ENCODE measurements around the gene RASA3. TPM values are rescaled to one million over a fixed set of nuclear protein-coding genes. Genes with fewer than 3 reads are reported as not detected.

Gene RASA3
- total and polyA plus RNA-seq, 9 of the 15 experiments (the other 6 are each of a cell fraction or from before 2014, with no cell fraction given), result 0.72 to 25.3 (median 14.4) TPM

DNA sequence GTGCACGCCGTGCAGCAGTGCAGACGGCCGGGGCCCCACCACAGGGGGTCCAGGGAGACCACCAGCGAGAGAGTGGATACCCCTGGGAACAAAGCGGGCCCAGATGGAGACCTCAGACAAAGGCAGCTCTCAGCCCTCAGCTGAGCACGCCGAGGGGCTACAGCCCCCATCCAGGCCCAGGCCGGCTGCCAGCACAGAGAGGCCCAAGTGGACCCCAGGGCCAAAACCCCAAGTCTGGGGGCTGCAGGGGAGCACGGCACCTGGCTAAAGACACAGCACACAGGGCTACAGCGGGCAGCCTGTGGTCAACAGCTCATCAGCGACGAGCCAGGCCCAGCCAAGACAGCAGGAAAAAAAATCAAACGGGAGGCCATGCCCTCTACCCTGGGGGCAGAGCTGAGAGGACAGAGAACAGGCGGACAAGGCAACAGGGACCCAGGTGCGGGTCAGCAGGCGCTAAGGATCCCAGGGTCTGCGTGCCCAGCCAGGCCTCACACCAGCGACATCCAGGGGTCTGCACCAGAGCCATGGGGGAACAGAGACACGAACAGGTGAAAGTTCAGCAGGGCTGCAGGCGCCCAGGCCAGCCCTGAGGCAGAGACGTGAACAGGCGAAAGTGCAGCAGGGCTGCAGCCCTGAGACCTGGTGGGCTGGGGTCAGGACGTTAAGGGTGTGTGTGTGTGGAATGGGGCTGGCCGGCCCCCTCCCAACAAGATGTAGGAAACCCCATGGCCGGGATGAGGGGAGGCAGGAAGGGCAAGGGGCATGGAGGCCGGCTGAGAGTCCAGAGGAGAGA lies 34.3 kb downstream of the RASA3 start (continued):
- TF ChIP-seq KLF1 (tag; IDR thresholded peaks at IDR 0.05) (no peak), LARP7 (IDR thresholded peaks at IDR 0.05) (no peak), SAFB (IDR thresholded peaks at IDR 0.05; ENCODE audit: borderline replicate concordance, low read depth, low read length) (no peak), TRIM24 (IDR thresholded peaks at IDR 0.05) (no peak), NR2C2 (CRISPR knock-in tag; IDR thresholded peaks at IDR 0.05) (no peak), NR2C2 (tag; IDR thresholded peaks at IDR 0.05) (no peak)

DNA sequence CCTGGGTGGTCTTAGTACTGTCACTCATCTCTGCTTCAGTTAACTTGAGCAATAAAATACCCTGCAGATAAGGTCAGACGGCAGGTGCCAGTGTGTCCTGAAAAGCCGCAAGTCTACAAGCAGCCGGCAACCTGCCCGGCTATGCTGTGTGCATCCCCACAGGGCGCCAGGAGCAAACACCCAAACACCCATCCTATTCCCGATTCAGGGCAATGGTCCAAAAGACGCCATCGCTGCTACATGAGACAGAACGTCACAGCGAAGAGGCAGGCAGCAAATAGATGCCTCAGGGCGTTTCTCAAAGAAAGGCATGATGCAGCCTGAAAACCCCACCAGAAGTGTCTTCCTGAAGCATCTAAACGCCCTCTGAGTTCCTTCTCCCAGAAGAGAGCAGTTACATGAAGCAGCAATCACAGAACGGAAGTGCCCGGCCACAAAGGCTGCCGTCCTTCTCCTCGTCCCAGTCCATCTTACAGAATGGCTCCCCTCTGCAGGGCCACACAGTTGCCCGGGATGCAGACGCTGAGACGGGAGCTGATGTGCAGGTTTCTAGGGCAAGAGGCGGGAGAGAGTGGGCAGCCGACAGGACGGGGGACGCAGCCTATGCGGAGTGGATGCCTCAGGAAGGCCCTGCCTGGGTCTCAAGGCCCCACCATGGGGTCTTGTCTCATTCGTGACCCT lies 35.1 kb downstream of the RASA3 start:
- no peaks in the 10 kb centered on the region for H4K20me1 ChIP-seq (replicated peaks; ENCODE audit: control insufficient read depth, insufficient read depth, low read length)
- FAIRE-seq (no peak), DNase-seq (ENCODE audit: extremely low read depth in 1 of 4, low spot score in 3 of 4) (no peak), ATAC-seq (no peak)
- no peaks in the 10 kb centered on the region for H3K36me3 ChIP-seq (ENCODE audit: control insufficient read depth, insufficient read depth, low read length)
- H3K9me1 ChIP-seq (ENCODE audit: control insufficient read depth, insufficient read depth, low read length), result no peaks in the 10 kb centered on the region
- WGBS (ENCODE audit: insufficient coverage, low coverage, missing lambda C conversion rate), result 95% methylated on average over 18 of the region's 25 CpGs
- CTCF ChIA-PET (ENCODE audit: low intra/inter-chr PET ratio), result no interaction called here
- no peak overlapping the region for H2AFZ ChIP-seq (ENCODE audit: low read depth, low read length)
- no peaks in the 10 kb centered on the region for H3K9me3 ChIP-seq (replicated peaks; ENCODE audit: control insufficient read depth, insufficient read depth, low read depth, low read length)
- TF ChIP-seq, protein P1, sequence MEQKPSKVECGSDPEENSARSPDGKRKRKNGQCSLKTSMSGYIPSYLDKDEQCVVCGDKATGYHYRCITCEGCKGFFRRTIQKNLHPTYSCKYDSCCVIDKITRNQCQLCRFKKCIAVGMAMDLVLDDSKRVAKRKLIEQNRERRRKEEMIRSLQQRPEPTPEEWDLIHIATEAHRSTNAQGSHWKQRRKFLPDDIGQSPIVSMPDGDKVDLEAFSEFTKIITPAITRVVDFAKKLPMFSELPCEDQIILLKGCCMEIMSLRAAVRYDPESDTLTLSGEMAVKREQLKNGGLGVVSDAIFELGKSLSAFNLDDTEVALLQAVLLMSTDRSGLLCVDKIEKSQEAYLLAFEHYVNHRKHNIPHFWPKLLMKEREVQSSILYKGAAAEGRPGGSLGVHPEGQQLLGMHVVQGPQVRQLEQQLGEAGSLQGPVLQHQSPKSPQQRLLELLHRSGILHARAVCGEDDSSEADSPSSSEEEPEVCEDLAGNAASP (IDR thresholded peaks at IDR 0.05), result no peak
- TF ChIP-seq TGIF2 (CRISPR knock-in tag; IDR thresholded peaks at IDR 0.05) (no peak), KDM2B (CRISPR knock-in tag; IDR thresholded peaks at IDR 0.05) (no peak), CBFA2T3 (IDR thresholded peaks at IDR 0.05) (no peak), CBX5 (IDR thresholded peaks at IDR 0.05; ENCODE audit: borderline replicate concordance, low read depth) (no peak), KAT7 (CRISPR knock-in tag; IDR thresholded peaks at IDR 0.05; ENCODE audit: borderline replicate concordance) (no peak), NCOA1 (IDR thresholded peaks at IDR 0.05; ENCODE audit: low read depth) (no peak)
- TF ChIP-seq, protein P2, sequence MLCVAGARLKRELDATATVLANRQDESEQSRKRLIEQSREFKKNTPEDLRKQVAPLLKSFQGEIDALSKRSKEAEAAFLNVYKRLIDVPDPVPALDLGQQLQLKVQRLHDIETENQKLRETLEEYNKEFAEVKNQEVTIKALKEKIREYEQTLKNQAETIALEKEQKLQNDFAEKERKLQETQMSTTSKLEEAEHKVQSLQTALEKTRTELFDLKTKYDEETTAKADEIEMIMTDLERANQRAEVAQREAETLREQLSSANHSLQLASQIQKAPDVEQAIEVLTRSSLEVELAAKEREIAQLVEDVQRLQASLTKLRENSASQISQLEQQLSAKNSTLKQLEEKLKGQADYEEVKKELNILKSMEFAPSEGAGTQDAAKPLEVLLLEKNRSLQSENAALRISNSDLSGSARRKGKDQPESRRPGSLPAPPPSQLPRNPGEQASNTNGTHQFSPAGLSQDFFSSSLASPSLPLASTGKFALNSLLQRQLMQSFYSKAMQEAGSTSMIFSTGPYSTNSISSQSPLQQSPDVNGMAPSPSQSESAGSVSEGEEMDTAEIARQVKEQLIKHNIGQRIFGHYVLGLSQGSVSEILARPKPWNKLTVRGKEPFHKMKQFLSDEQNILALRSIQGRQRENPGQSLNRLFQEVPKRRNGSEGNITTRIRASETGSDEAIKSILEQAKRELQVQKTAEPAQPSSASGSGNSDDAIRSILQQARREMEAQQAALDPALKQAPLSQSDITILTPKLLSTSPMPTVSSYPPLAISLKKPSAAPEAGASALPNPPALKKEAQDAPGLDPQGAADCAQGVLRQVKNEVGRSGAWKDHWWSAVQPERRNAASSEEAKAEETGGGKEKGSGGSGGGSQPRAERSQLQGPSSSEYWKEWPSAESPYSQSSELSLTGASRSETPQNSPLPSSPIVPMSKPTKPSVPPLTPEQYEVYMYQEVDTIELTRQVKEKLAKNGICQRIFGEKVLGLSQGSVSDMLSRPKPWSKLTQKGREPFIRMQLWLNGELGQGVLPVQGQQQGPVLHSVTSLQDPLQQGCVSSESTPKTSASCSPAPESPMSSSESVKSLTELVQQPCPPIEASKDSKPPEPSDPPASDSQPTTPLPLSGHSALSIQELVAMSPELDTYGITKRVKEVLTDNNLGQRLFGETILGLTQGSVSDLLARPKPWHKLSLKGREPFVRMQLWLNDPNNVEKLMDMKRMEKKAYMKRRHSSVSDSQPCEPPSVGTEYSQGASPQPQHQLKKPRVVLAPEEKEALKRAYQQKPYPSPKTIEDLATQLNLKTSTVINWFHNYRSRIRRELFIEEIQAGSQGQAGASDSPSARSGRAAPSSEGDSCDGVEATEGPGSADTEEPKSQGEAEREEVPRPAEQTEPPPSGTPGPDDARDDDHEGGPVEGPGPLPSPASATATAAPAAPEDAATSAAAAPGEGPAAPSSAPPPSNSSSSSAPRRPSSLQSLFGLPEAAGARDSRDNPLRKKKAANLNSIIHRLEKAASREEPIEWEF (CRISPR knock-in tag; IDR thresholded peaks at IDR 0.05), result no peak
- H3K79me2 ChIP-seq (ENCODE audit: control insufficient read depth, insufficient read depth, low read length), result peaks cover 32% of the 10 kb centered on the region
- no peak overlapping the region for H3K9ac ChIP-seq (ENCODE audit: insufficient read depth in 1 of 2, low read depth in 2 of 2, low read length in 2 of 2)
- in situ Hi-C loops (cut with MboI) (no loop called here), intact Hi-C loops (cut with micrococcal nuclease) (no loop called here)
- no TSS peak for BruUV-seq (replicated peaks)
- no peak overlapping the region for H3K4me2 ChIP-seq (ENCODE audit: insufficient read depth, low read length)
- no peak overlapping the region for H3K4me3 ChIP-seq
- POLR2A ChIA-PET, result no interaction called here
- H3K27me3 ChIP-seq (ENCODE audit: control insufficient read depth in 2 of 2, insufficient read depth in 2 of 2, low read length in 2 of 2), result no peaks in the 10 kb centered on the region
- peaks cover 0 to 38% of the 10 kb centered on the region in 2 experiments; a peak in 2 of 5 replicates for H3K4me1 ChIP-seq (replicated peaks in 1 of 2; ENCODE audit: control insufficient read depth in 2 of 2, insufficient read depth in 2 of 2, low read length in 2 of 2)
- H3K27ac ChIP-seq (ENCODE audit: extremely low read depth, low read depth, low read length), result no peak overlapping the region

All from K562 (cell line).